Neural cell (in vitro differentiated cells): Measurements from ENCODE around the gene MAP2K4. TPM values are rescaled to one million over a fixed set of nuclear protein-coding genes. Genes with fewer than 3 reads are reported as not detected.
"Not testable (repeated sequence)": the region's sequence is repeated elsewhere in the genome, so short reads cannot be mapped to it uniquely, and the experiment has no call there.

Source experiments
- H2AFZ ChIP-seq: fragments of 200-600, 300-800 bp; sonication (generic), shearing (Covaris generic); 2 replicates; pipeline ENCODE4 v1.6.0; 2014; ENCODE audit warnings: low read depth, mild to moderate bottlenecking, antibody characterized with exemption, low read length, moderate library complexity
- H3F3A ChIP-seq: fragments of 200-600 bp; shearing (Covaris generic); 2 replicates; pipeline ENCODE4 v1.6.1; 2016; ENCODE audit warnings: mild to moderate bottlenecking, moderate library complexity, mixed read lengths, antibody characterized with exemption, low read length; ENCODE audit not compliant: insufficient read depth, poor library complexity, severe bottlenecking
- H3K27ac ChIP-seq: fragments of 200-600, 300-800 bp; sonication (generic), shearing (Covaris generic); 2 replicates; pipeline ENCODE4 v1.5.1; 2014; ENCODE audit warnings: mild to moderate bottlenecking, low read length, moderate library complexity
- H3K27me3 ChIP-seq: fragments of 300-800, 200-600 bp; sonication (generic), shearing (Covaris generic); 2 replicates; pipeline ENCODE4 v1.6.0; 2014; ENCODE audit warnings: mild to moderate bottlenecking, low read depth, low read length, moderate library complexity; ENCODE audit not compliant: insufficient read depth
- H3K36me3 ChIP-seq: fragments of 300-800, 200-600 bp; sonication (generic), shearing (Covaris generic); 2 replicates; pipeline ENCODE4 v1.5.1; 2014; ENCODE audit warnings: mild to moderate bottlenecking, antibody characterized with exemption, low read length, moderate library complexity; ENCODE audit not compliant: insufficient read depth
- H3K4me2 ChIP-seq: fragments of 300-800, 200-600 bp; sonication (generic), shearing (Covaris generic); 2 replicates; pipeline ENCODE4 v1.6.0; 2014; ENCODE audit warnings: mild to moderate bottlenecking, low read length
- H3K4me3 ChIP-seq: fragments of 300-800, 200-600 bp; sonication (generic), shearing (Covaris generic); 2 replicates; pipeline ENCODE4 v1.5.1; 2014; ENCODE audit warnings: mild to moderate bottlenecking, low read length, moderate library complexity
- H3K79me2 ChIP-seq: fragments of 200-600 bp; shearing (Covaris generic); replicated peaks from 2 replicates; pipeline ENCODE4 v1.6.0; 2014; ENCODE audit warnings: mild to moderate bottlenecking, low read length, moderate library complexity; ENCODE audit not compliant: insufficient read depth
- H3K9ac ChIP-seq: fragments of 300-800, 200-600 bp; sonication (generic), shearing (Covaris generic); 2 replicates; pipeline ENCODE4 v1.6.1; 2016; ENCODE audit warnings: mild to moderate bottlenecking, low read length, mixed read lengths
- H3K9me2 ChIP-seq: fragments of 200-600 bp; shearing (Covaris generic); 2 replicates; pipeline ENCODE4 v1.6.1; 2016; ENCODE audit warnings: mild to moderate bottlenecking, low read length, mixed read lengths; ENCODE audit not compliant: insufficient read depth
- H3K9me3 ChIP-seq: fragments of 200-600, 300-800 bp; sonication (generic), shearing (Covaris generic); 2 replicates; pipeline ENCODE4 v1.6.1; 2016; ENCODE audit warnings: mild to moderate bottlenecking, mixed run types, low read length, moderate library complexity, mixed read lengths
- H4K20me1 ChIP-seq: fragments of 200-600 bp; shearing (Covaris generic); 2 replicates; pipeline ENCODE4 v1.6.1; 2016; ENCODE audit warnings: mild to moderate bottlenecking, mixed run types; ENCODE audit not compliant: insufficient read depth
- EP300 ChIP-seq: fragments of 450-650 bp; conservative IDR thresholded peaks from 2 replicates; pipeline ENCODE4 v1.6.1; 2014; ENCODE audit warnings: antibody characterized with exemption, mild to moderate bottlenecking, moderate library complexity; ENCODE audit not compliant: poor library complexity, severe bottlenecking
- EZH2 ChIP-seq: fragments of 200-600, 300-800 bp; shearing (Covaris generic), sonication (generic); IDR thresholded peaks from 2 replicates; pipeline ENCODE4 v1.6.1; 2014; ENCODE audit warnings: antibody characterized with exemption, low read length, borderline replicate concordance, mild to moderate bottlenecking; ENCODE audit not compliant: insufficient read depth, poor library complexity, severe bottlenecking
- MXI1 ChIP-seq: fragments of 450-650 bp; conservative IDR thresholded peaks from 2 replicates; pipeline ENCODE4 v1.6.1; 2014; ENCODE audit warnings: antibody characterized with exemption, mild to moderate bottlenecking; ENCODE audit not compliant: poor library complexity, severe bottlenecking
- POLR2AphosphoS5 ChIP-seq: IDR thresholded peaks from 2 replicates; pipeline ENCODE4 v1.6.1; 2012
- RAD21 ChIP-seq: fragments of 450-650 bp; conservative IDR thresholded peaks from 2 replicates; pipeline ENCODE4 v1.6.1; 2014; ENCODE audit warnings: antibody characterized with exemption, mild to moderate bottlenecking, moderate library complexity
- SMC3 ChIP-seq: fragments of 450-650 bp; conservative IDR thresholded peaks from 2 replicates; pipeline ENCODE4 v1.6.1; 2014; ENCODE audit warnings: antibody characterized with exemption, mild to moderate bottlenecking, moderate library complexity; ENCODE audit not compliant: poor library complexity
- TAF1 ChIP-seq: IDR thresholded peaks from 2 replicates; pipeline ENCODE4 v1.6.1; 2012; ENCODE audit warnings: low read depth
- polyA plus RNA-seq: library from polyadenylated mRNA; depleted of rRNA; stranded (reverse); fragments of >200 nt; gene quantifications from 2 replicates; pipeline ENCODE4 v1.2.3, GENCODE V29; 2014
- TF ChIP-seq, protein P1 (sequence below): fragments of 450-650 bp; IDR thresholded peaks from 2 replicates; pipeline ENCODE4 v1.5.1; 2014; ENCODE audit warnings: antibody characterized with exemption, mild to moderate bottlenecking, moderate library complexity; ENCODE audit not compliant: poor library complexity, severe bottlenecking
- TF ChIP-seq, protein P2 (sequence below): IDR thresholded peaks from 2 replicates; pipeline ENCODE4 v1.6.1; 2012; ENCODE audit warnings: borderline replicate concordance

MAP2K4 gene
- polyA plus RNA-seq, 1 donor from 2014 or later, result 78.4 TPM

DNA sequence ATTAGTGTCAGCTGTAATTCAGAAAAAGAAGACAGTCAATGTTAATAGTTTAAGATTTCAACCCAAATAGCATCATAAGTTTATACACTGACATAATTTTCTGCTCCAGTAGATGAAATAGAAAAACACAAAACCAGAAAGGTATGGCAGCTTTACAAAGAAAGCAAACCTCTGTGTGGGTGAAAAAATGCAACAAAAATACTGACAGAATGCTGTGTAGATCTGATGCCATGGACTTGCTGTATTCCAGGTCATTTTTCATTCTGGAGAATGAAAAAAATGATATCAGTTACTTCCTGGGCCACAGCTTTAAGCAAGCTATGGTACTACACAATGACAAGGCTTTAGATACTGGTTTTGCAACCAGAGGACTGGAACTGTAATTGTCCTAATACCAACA, 116.0 kb downstream of the MAP2K4 start:
- Histone ChIP-seq H3K9me3 (no peaks in the 10 kb centered on the region), H3F3A (no peaks in the 10 kb centered on the region), H3K9me2 (no peaks in the 10 kb centered on the region), H3K9ac (no peak overlapping the region), H3K27ac (no peak overlapping the region), H3K79me2 (no peaks in the 10 kb centered on the region), H2AFZ (no peak overlapping the region), H3K4me2 (no peak overlapping the region), H3K4me3 (no peak overlapping the region), H3K36me3 (peaks cover 12% of the 10 kb centered on the region), H3K27me3 (no peaks in the 10 kb centered on the region), H4K20me1 (no peaks in the 10 kb centered on the region)
- no peak for TF ChIP-seq SMC3
- TF ChIP-seq, protein P1, sequence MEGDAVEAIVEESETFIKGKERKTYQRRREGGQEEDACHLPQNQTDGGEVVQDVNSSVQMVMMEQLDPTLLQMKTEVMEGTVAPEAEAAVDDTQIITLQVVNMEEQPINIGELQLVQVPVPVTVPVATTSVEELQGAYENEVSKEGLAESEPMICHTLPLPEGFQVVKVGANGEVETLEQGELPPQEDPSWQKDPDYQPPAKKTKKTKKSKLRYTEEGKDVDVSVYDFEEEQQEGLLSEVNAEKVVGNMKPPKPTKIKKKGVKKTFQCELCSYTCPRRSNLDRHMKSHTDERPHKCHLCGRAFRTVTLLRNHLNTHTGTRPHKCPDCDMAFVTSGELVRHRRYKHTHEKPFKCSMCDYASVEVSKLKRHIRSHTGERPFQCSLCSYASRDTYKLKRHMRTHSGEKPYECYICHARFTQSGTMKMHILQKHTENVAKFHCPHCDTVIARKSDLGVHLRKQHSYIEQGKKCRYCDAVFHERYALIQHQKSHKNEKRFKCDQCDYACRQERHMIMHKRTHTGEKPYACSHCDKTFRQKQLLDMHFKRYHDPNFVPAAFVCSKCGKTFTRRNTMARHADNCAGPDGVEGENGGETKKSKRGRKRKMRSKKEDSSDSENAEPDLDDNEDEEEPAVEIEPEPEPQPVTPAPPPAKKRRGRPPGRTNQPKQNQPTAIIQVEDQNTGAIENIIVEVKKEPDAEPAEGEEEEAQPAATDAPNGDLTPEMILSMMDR, result no peak
- TF ChIP-seq EZH2, result no peak
- no peak for TF ChIP-seq POLR2AphosphoS5
- no peak for TF ChIP-seq RAD21
- no peak for TF ChIP-seq TAF1
- TF ChIP-seq EP300, result no peak
- no peak for TF ChIP-seq MXI1
- TF ChIP-seq, protein P2, sequence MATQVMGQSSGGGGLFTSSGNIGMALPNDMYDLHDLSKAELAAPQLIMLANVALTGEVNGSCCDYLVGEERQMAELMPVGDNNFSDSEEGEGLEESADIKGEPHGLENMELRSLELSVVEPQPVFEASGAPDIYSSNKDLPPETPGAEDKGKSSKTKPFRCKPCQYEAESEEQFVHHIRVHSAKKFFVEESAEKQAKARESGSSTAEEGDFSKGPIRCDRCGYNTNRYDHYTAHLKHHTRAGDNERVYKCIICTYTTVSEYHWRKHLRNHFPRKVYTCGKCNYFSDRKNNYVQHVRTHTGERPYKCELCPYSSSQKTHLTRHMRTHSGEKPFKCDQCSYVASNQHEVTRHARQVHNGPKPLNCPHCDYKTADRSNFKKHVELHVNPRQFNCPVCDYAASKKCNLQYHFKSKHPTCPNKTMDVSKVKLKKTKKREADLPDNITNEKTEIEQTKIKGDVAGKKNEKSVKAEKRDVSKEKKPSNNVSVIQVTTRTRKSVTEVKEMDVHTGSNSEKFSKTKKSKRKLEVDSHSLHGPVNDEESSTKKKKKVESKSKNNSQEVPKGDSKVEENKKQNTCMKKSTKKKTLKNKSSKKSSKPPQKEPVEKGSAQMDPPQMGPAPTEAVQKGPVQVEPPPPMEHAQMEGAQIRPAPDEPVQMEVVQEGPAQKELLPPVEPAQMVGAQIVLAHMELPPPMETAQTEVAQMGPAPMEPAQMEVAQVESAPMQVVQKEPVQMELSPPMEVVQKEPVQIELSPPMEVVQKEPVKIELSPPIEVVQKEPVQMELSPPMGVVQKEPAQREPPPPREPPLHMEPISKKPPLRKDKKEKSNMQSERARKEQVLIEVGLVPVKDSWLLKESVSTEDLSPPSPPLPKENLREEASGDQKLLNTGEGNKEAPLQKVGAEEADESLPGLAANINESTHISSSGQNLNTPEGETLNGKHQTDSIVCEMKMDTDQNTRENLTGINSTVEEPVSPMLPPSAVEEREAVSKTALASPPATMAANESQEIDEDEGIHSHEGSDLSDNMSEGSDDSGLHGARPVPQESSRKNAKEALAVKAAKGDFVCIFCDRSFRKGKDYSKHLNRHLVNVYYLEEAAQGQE, result no peak

DNA sequence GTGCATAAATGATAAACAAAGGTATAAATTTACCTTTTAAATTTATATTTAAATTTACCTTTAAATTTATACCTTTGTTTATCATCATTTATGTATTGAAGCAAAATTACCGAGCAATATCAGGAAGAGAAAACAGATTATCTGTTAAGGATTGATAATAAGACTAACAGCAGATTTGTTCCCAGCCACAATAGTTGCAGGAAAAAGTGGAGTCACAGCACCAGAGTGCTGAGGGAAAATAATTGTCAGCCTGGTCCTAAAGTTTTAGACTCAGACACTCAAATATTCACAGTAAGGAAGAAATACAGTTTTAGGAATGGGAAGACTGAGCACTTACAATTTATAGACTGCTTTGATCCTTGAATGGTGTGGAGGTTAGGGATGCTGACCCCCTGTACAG, 117.2 kb downstream of the MAP2K4 start:
- Histone ChIP-seq H2AFZ (no peak overlapping the region), H3K79me2 (no peaks in the 10 kb centered on the region), H3F3A (no peaks in the 10 kb centered on the region), H3K9ac (no peak overlapping the region), H3K9me3 (no peaks in the 10 kb centered on the region), H3K4me2 (no peak overlapping the region), H3K36me3 (peaks cover 8% of the 10 kb centered on the region), H3K9me2 (no peaks in the 10 kb centered on the region), H3K27me3 (no peaks in the 10 kb centered on the region), H4K20me1 (no peaks in the 10 kb centered on the region), H3K27ac (no peak overlapping the region), H3K4me3 (no peak overlapping the region)
- TF ChIP-seq RAD21 (no peak), SMC3 (no peak)

DNA sequence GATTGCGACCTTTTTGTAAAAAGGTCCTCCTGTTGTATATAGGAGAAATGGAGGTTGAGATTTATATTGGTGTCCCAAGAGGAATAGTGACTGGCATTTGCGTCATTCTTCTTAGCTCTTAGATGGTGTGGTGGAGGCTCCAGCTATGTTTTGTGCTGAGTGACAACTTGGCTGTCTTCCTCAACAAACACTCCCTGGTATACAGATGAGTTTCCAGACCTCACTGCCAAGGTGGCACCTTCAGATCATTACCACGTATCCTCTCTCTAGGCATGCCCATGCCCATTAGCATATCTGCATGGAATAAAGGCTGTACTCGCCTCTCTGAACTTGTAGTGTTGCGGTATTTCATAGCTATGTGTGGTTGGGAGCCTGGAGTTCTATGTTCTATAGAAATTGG, 120.0 kb downstream of the MAP2K4 start:
- TF ChIP-seq TAF1, result no peak
- TF ChIP-seq MXI1, result no peak
- H3K4me3 ChIP-seq, result no peak overlapping the region
- no peak overlapping the region for H2AFZ ChIP-seq
- H3K9me3 ChIP-seq, result no peaks in the 10 kb centered on the region
- H4K20me1 ChIP-seq, result no peaks in the 10 kb centered on the region
- H3K9ac ChIP-seq, result no peak overlapping the region
- no peaks in the 10 kb centered on the region for H3K27me3 ChIP-seq
- no peak overlapping the region for H3K4me2 ChIP-seq
- H3F3A ChIP-seq, result no peaks in the 10 kb centered on the region
- no peak overlapping the region for H3K27ac ChIP-seq
- H3K36me3 ChIP-seq, result peaks cover 13% of the 10 kb centered on the region
- H3K9me2 ChIP-seq, result no peaks in the 10 kb centered on the region
- H3K79me2 ChIP-seq, result no peaks in the 10 kb centered on the region

DNA sequence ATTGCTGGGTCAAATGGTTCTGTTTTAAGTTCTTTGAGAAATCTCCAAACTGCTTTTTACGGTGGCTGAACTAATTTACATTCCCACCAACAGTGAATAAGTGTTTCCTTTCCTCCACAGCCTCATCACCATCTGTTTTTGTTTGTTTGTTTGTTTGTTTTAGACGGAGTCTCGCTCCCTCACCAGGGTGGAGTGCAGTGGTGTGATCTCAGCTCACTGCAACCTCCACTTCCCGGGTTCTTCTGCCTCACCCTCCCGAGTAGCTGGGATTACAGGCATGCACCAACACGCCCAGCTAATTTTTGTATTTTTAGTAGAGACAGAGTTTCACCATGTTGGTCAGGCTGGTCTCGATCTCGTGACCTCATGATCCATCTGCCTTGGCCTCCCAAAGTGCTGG, 141.5 kb downstream of the MAP2K4 start:
- H3K4me3 ChIP-seq, H3K36me3 ChIP-seq, H4K20me1 ChIP-seq, H3K4me2 ChIP-seq, H3K27ac ChIP-seq, H3K9ac ChIP-seq, H2AFZ ChIP-seq, H3K9me3 ChIP-seq, H3K79me2 ChIP-seq, H3K27me3 ChIP-seq, H3F3A ChIP-seq, H3K9me2 ChIP-seq: not testable (repeated sequence)
